Muscle of back (tissue), 13 donors: ENCODE measurements around the gene HPCAL1. TPM values are rescaled to one million over a fixed set of nuclear protein-coding genes. Genes with fewer than 3 reads are reported as not detected.
"Not testable (repeated sequence)": the region's sequence is repeated elsewhere in the genome, so short reads cannot be mapped to it uniquely, and the experiment has no call there.

Source experiments
- DNase-seq, 3 donors: peaks; one replicate each; pipeline versions ENCODE4 v3.0.0 to v3.0.0-alpha.2; 2013
- long read RNA-seq, 9 donors: transcript quantifications; one replicate each; lab custom pipeline, GENCODE V29; 2026
- polyA plus RNA-seq, 10 donors: library from polyadenylated mRNA; unstranded; fragments of 120-200 nt; gene quantifications; one replicate each; pipeline ENCODE4 v1.2.1, GENCODE V29; 2013; ENCODE audit not compliant: insufficient read length in 10 of 10

HPCAL1 gene
- polyA plus RNA-seq, result 10 to 100 TPM; 19.9 to 39.4 (median 34.4) TPM
- long read RNA-seq, donor 1, transcript HPCAL1-201 (5 exons, 1,751 nt), result major isoform, 18 of 28 reads
- long read RNA-seq, donor 1, partial matches to known transcripts, result 10 of 28 reads
- long read RNA-seq, donor 1, other reads (novel, unspliced or antisense), result 0 of 28 reads
- long read RNA-seq, donor 2, transcript HPCAL1-201 (5 exons, 1,751 nt), result major isoform, 18 of 18 reads
- long read RNA-seq, donor 2, partial matches to known transcripts, result 0 of 18 reads
- long read RNA-seq, donor 2, other reads (novel, unspliced or antisense), result 0 of 18 reads
- long read RNA-seq, donor 3, result 0 reads
- long read RNA-seq, donor 4, transcript HPCAL1-201 (5 exons, 1,751 nt), result major isoform, 13 of 15 reads
- long read RNA-seq, donor 4, partial matches to known transcripts, result 0 of 15 reads
- long read RNA-seq, donor 4, other reads (novel, unspliced or antisense), result 0 of 15 reads
- long read RNA-seq, donor 5, transcript HPCAL1-201 (5 exons, 1,751 nt), result major isoform, 29 of 29 reads
- long read RNA-seq, donor 5, partial matches to known transcripts, result 0 of 29 reads
- long read RNA-seq, donor 5, other reads (novel, unspliced or antisense), result 0 of 29 reads
- long read RNA-seq, donor 6, transcript HPCAL1-201 (5 exons, 1,751 nt), result major isoform, 25 of 197 reads
- long read RNA-seq, donor 6, partial matches to known transcripts, result 127 of 197 reads
- long read RNA-seq, donor 6, other reads (novel, unspliced or antisense), result 45 of 197 reads
- long read RNA-seq, donor 7, transcript HPCAL1-201 (5 exons, 1,751 nt), result major isoform, 10 of 10 reads
- long read RNA-seq, donor 7, partial matches to known transcripts, result 0 of 10 reads
- long read RNA-seq, donor 7, other reads (novel, unspliced or antisense), result 0 of 10 reads
- long read RNA-seq, donor 8, transcript HPCAL1-201 (5 exons, 1,751 nt), result major isoform, 9 of 9 reads
- long read RNA-seq, donor 8, partial matches to known transcripts, result 0 of 9 reads
- long read RNA-seq, donor 8, other reads (novel, unspliced or antisense), result 0 of 9 reads
- long read RNA-seq, donor 9, partial matches to known transcripts, result 0 of 4 reads
- long read RNA-seq, donor 9, other reads (novel, unspliced or antisense), result 0 of 4 reads

GRCh38 chr2:10302479-10303180, at the start of gene HPCAL1:
HPCAL1 (plus strand) TSS chr2:10302904; CDS start chr2:10419758, 116,854 bp downstream.
- DNase-seq, result peak; percentile 84 to 94 (median 88)

GRCh38 chr2:10253596-10254372, 48.9 kb upstream of the HPCAL1 start:
- no peak for DNase-seq

- peak in 2 of 3 donors; percentile 25 to 43 for DNase-seq
Observed at GRCh38 chr2:10254373-10255188, 48.1 kb upstream of the HPCAL1 start.

- no peak for DNase-seq
Observed at GRCh38 chr2:10255189-10256030, 47.3 kb upstream of the HPCAL1 start.

DNA sequence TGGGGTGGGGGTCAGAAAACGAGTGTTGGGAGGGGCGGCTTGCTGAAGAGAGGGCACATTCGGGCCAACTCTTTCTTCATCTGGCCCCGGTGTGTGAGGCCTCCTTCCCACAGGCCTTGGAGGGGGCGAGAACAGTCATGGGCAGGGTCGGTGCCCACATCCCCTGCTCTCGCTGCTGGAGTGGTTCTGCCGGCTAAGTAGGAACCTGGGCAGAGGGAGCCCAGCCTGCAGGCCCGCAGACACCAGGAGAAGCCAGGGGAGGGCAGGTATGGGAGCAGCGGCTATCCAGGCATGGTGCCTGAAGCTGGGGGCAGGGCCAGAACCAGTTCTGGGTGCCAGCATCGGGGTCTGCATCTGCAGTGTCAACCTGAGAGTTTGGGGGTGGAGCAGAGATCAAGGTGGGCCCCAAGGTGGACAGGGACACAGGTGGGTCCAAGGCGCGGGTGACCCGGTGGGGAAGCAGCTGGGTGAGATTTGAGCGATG, 46.6 kb upstream of the HPCAL1 start:
- no peak for DNase-seq

- DNase-seq, result no peak
Observed at GRCh38 chr2:10256515-10257031, 46.1 kb upstream of the HPCAL1 start.

DNA sequence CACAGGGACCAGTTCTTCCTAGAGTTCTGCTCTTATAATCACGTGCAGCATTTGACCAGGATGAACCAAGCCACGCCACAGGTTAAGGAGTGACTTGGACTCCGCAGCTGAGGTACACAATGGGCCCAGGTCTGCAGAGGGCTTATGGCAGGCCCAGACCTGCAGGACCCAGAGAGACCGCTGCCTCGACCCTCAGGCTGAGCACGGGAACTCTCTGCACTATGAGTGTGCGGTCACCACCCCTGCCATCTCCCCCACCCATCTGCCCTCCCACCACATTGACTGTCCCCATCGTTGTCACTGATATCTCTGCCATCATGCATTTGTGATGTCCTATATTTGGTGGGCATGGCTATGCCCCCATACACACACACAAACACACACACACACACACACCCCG, 45.7 kb upstream of the HPCAL1 start:
- DNase-seq, result no peak

GRCh38 chr2:10257500-10258147, 45.1 kb upstream of the HPCAL1 start:
- DNase-seq, result no peak

GRCh38 chr2:10258326-10258725, 44.4 kb upstream of the HPCAL1 start:
- no peak for DNase-seq

DNA sequence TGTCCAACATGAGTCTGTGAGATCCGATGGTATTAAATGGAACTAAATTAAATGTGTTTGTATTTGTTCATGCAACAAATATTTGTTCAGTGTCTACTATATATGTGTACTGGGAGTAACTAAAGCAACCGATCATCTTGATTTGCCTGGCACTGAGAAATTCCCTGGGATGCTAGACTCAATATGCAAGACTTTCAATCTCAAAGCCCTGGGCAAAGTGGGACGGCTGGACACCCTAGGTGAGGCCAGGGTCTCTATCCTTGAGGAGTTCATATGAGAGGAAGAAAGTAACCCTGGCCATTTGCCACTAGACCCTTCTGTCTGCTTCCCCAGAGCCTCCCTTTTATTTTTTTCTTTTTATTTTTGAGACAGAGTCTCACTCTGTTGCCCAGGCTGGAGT, 44.0 kb upstream of the HPCAL1 start:
- no peak for DNase-seq

DNA sequence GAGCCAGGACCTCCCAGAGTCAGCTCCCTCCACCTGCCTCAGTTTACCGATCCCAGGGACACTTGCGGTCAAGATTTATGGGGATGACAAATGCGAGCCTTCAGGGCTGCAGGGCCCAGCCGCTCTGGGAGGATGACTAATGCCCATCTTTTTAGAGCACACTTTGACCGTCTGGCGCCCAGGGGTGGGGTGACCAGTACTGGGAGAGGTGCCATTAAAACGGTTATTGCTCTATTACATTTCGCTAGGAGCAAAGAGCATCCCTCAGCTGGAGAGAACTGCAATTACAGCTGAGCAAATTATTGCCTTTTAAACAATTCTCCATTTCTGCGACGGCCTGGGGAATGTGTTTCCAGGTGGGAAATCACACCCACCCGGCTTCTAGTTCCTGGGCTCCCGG, 42.6 kb upstream of the HPCAL1 start:
- no peak for DNase-seq

DNA sequence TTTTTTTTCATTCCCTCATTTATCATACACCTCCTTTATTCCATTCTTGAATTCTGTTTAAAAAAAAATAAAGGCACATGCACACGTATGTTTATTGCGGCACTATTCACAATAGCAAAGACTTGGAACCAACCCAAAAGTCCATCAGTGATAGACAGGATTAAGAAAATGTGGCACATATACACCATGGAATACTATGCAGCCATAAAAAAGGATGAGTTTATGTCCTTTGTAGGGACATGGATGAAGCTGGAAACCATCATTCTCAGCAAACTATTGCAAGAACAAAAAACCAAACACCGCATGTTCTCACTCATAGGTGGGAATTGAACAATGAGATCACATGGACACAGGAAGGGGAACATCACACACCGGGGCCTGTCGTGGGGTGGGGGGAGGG, 39.2 kb upstream of the HPCAL1 start:
- not testable (repeated sequence) for DNase-seq

- no peak for DNase-seq
Observed at GRCh38 chr2:10264506-10265328, 38.0 kb upstream of the HPCAL1 start.

DNA sequence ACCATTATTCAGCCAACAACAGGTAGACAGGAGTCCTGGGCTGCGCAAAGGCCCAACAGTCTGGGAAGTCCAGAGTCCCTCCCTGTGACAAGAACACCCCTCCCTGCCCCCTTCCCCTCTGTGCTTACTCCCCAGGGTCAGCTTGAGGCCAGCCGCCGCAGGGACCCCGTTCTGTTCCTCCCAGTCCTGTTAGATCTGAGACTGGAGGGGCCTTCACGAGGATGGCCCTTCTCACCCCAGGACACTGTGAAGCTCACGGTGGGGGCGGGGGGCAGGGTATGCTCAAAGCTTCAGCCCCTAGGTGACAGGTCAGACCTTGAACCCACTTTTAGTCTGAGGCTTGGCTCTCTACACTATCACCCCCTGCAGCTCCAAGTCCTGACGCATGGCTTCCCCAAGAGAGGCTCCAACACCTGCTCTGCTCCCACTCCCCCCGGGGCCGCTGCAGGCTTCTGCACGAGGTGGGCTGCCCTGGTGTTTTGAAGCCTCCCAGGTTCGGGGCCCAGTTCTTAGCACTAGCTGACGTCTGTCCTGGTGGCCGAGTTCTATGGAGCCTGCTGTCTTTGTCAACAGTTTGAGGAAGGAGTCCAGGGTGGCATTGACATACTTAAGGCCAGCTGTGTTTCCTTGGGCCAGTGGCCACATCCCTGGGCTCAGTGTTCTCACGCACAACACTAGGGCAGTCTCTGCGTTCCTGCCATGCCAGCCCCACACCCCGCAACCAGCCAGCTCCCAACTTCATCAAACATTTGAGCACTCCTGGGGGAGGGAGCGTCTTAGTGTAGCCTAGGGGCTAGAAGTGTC, 37.2 kb upstream of the HPCAL1 start:
- DNase-seq, result no peak

DNA sequence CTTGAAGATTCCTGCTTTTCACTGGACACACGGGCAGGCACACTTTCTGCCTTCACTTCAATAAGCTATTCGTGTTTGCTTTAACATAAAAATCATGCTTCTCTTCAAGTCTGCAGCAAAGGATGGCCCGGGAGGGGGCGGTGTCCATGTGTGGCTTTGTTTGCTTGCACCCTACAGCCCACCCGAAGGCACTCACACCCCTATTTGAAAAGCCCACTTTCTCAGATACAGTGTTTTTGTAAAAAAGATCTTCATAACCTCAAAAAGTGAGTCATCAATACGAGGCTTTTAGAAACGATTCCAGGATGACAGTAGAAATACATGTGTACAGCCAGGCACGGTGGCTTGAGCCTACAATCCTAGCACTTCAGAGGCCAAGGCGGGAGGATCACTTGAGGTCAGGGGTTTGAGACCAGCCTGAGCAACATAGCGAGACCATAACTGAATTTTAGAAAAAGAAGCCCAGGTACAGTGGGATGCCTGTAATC, 36.5 kb upstream of the HPCAL1 start:
- DNase-seq, result no peak

DNA sequence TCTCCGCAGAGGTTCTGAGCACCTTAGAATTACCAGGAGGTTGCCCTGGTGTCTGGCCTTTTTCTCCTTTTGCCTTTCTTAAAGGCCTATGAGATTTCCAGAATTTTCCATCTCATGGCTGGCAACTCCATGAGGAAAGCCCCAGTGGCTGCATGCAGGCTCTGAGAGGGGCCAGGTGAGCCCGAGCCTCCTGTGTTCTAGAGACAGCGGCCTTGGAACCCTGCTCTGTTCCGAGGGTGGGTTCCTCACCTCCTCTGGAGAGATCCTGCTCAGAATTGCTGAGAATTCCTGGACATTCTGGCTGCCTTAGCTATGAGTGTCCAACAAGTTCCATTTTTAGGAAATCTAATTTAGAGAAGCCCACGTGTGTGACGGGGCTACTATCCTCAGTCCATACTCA, 35.7 kb upstream of the HPCAL1 start:
- DNase-seq, result no peak
